GM19043 (cell line): ENCODE measurements around the gene PCDHA11.
"Not testable (repeated sequence)": the region's sequence is repeated elsewhere in the genome, so short reads cannot be mapped to it uniquely, and the experiment has no call there.

ENCODE experiments used
- ATAC-seq: cut with Tn5 transposase; IDR thresholded peaks from one replicate; pipeline ENCODE4 v1.9.1; 2021; ENCODE audit warnings: low read depth; ENCODE audit not compliant: unreplicated experiment

PCDHA11 gene

DNA sequence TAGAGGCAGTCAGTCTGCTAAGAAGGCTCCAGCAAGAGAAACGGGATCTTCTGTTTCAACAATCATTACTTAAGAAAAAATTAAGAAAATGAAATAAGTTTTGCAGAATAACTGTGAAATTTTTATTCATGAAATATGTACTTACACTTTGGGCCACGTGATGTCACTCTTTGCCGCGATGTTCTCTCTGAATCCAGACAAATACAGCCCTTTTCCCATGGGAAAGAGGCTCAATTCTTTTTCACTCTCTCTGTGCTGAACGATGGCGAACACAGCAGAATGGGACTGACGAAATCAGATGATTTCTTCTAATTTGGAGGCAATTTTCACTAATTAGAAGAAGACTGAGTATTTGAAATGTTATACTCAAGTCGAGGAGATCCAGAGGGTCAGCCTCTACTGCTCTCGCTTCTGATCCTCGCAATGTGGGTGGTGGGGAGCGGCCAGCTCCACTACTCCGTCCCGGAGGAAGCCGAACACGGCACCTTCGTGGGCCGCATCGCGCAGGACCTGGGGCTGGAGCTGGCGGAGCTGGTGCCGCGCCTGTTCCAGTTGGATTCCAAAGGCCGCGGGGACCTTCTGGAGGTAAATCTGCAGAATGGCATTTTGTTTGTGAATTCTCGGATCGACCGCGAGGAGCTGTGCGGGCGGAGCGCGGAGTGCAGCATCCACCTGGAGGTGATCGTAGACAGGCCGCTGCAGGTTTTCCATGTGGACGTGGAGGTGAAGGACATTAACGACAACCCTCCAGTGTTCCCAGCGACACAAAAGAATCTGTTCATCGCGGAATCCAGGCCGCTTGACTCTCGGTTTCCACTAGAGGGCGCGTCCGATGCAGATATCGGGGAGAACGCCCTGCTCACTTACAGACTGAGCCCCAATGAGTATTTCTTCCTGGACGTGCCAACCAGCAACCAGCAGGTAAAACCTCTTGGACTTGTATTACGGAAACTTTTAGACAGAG, 20.3 kb upstream of the PCDHA11 start, which contains the start of gene PCDHA9:
PCDHA9 (plus strand) TSS at position 244 of the 964 bp plus-strand sequence; CDS start at position 358, 114 bp downstream.
- ATAC-seq, result not testable (repeated sequence)

DNA sequence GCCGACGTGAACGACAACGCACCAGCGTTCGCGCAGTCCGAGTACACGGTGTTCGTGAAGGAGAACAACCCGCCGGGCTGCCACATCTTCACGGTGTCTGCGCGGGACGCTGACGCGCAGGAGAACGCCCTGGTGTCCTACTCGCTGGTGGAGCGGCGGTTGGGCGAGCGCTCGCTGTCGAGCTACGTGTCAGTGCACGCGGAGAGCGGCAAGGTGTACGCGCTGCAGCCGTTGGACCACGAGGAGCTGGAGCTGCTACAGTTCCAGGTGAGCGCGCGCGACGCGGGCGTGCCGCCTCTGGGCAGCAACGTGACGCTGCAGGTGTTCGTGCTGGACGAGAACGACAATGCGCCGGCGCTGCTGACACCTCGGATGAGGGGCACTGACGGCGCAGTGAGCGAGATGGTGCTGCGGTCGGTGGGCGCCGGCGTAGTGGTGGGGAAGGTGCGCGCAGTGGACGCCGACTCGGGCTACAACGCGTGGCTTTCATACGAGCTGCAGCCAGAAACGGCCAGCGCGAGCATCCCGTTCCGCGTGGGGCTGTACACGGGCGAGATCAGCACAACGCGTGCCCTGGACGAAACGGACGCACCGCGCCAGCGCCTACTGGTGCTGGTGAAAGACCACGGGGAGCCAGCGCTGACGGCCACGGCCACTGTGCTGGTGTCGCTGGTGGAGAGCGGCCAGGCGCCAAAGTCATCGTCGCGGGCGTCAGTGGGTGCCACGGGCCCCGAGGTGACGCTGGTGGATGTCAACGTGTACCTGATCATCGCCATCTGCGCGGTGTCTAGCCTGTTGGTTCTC, 18.7 kb upstream of the PCDHA11 start:
- not testable (repeated sequence) for ATAC-seq

DNA sequence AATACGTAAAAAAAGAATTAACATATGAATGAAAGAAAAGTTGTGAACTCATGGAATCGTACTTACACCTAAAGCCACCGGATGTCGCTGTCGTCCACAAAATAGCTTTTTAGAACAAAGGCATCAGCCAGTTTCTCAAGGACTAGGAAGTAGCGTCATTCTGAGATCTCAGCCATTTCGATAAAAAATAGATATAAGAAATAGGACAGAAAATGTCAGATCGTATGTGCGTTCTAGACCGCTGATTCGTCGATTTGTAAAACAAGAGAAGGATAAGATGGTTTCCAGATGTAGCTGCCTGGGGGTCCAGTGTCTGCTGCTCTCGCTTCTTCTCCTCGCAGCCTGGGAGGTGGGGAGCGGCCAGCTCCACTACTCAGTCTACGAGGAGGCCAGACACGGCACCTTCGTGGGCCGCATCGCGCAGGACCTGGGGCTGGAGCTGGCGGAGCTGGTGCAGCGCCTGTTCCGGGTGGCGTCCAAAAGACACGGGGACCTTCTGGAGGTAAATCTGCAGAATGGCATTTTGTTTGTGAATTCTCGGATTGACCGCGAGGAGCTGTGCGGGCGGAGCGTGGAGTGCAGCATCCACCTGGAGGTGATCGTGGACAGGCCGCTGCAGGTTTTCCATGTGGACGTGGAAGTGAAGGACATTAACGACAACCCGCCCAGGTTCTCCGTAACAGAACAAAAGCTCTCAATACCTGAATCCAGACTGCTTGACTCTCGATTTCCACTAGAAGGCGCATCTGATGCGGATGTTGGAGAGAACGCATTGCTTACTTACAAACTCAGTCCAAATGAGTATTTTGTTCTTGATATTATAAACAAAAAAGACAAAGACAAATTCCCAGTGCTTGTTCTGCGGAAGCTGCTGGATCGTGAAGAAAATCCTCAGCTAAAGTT, 12.7 kb upstream of the PCDHA11 start, which contains the start of gene PCDHA10:
PCDHA10 (plus strand) TSS at position 126 of the 903 bp plus-strand sequence; CDS start at position 278, 152 bp downstream.
- ATAC-seq, result no peak

DNA sequence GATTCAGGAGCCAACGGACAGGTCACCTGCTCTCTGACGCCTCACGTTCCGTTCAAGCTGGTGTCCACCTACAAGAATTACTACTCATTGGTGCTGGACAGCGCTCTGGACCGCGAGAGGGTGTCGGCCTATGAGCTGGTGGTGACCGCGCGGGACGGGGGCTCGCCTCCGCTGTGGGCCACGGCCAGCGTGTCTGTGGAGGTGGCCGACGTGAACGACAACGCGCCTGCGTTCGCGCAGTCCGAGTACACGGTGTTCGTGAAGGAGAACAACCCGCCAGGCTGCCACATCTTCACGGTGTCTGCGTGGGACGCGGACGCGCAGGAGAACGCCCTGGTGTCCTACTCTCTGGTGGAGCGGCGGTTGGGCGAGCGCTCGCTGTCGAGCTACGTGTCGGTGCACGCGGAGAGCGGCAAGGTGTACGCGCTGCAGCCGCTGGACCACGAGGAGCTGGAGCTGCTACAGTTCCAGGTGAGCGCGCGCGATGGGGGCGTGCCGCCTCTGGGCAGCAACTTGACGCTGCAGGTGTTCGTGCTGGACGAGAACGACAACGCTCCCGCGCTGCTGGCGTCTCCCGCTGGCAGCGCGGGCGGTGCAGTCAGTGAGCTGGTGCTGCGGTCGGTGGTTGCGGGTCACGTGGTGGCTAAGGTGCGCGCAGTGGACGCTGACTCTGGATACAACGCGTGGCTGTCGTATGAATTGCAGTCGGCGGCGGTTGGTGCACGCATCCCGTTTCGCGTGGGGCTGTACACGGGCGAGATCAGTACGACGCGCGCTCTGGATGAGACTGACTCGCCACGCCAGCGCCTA, 11.4 kb upstream of the PCDHA11 start:
- ATAC-seq, result no peak

DNA sequence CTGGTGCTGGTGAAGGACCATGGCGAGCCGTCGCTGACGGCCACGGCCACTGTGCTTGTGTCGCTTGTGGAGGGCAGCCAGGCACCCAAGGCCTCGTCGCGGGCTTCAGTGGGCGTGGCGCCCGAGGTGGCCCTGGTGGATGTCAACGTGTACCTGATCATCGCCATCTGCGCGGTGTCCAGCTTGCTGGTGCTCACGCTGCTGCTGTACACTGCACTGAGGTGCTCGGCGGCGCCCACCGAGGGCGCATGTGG, 10.8 kb upstream of the PCDHA11 start:
- ATAC-seq, result no peak

DNA sequence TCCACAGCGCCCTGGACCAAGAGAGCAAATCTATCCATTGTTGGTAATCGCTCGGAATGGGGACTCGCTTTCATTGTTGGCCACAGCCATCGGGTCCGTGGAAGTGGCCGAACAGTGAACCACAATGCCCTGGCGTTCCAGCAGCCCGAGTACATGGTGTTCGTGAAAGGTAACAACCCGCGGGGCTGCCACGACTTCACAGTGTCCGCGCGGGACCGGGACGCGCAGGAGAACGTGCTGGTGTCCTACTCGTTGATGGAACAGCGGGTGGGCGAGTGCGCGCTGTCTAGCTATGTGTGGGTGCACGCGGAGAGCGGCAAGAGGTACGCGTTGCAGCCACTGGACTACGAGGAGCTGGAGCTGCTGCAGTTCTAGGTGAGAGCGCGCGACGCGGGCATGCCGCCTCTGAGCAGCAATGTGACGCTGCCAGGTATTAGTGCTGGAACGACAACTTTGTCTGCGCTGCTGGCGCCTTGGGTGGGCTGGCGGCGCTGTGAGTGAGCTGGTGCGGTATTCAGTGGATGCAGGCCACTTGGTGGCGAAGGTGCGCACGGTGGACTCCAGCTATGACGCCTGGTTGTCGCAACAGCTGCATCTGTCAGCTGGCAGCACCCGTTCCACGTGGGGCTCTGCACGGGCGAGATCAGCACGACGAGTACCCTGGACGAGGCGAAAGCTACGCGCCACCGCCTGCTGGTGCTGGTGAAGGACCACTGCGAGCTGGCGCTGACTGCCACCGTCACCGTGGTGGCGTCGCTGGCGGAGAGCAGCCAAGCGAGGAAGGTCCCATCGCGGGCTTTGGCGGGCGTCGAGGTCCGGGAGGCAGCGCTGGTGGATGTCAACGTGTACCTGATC, 6.1 kb upstream of the PCDHA11 start:
- no peak for ATAC-seq

DNA sequence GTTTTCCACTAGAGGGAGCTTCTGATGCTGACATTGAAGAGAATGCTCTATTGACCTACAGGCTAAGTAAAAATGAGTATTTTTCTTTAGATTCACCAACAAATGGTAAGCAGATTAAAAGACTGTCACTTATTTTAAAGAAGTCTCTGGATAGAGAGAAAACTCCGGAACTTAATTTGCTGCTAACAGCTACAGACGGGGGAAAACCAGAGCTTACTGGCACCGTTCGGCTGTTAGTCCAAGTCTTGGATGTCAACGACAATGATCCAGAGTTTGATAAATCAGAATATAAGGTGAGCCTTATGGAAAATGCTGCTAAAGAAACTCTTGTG, 764 bp downstream of the PCDHA11 start:
- no peak for ATAC-seq

DNA sequence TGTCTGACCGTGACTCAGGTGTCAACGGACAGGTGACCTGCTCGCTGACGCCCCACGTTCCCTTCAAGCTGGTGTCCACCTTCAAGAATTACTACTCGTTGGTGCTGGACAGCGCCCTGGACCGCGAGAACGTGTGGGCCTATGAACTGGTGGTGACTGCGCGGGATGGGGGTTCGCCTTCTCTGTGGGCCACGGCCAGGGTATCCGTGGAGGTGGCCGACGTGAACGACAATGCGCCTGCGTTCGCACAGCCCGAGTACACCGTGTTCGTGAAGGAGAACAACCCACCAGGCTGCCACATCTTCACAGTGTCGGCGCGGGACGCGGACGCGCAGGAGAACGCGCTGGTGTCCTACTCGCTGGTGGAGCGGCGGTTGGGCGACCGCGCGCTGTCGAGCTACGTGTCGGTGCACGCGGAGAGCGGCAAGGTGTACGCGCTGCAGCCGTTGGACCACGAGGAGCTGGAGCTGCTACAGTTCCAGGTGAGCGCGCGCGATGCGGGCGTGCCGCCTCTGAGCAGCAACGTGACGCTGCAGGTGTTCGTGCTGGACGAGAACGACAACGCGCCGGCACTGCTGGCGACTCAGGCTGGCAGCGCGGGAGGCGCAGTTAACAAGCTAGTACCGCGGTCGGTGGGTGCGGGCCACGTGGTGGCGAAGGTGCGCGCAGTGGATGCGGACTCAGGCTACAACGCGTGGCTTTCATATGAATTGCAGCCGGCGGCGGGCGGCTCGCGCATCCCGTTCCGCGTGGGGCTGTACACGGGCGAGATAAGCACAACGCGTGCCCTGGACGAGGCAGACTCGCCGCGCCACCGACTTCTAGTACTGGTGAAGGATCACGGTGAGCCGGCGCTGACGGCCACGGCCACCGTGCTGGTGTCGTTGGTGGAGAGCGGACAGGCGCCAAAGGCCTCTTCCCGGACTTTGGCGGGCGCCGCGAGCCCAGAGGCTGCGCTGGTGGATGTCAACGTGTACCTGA, 1.8 kb downstream of the PCDHA11 start:
- no peak for ATAC-seq

DNA sequence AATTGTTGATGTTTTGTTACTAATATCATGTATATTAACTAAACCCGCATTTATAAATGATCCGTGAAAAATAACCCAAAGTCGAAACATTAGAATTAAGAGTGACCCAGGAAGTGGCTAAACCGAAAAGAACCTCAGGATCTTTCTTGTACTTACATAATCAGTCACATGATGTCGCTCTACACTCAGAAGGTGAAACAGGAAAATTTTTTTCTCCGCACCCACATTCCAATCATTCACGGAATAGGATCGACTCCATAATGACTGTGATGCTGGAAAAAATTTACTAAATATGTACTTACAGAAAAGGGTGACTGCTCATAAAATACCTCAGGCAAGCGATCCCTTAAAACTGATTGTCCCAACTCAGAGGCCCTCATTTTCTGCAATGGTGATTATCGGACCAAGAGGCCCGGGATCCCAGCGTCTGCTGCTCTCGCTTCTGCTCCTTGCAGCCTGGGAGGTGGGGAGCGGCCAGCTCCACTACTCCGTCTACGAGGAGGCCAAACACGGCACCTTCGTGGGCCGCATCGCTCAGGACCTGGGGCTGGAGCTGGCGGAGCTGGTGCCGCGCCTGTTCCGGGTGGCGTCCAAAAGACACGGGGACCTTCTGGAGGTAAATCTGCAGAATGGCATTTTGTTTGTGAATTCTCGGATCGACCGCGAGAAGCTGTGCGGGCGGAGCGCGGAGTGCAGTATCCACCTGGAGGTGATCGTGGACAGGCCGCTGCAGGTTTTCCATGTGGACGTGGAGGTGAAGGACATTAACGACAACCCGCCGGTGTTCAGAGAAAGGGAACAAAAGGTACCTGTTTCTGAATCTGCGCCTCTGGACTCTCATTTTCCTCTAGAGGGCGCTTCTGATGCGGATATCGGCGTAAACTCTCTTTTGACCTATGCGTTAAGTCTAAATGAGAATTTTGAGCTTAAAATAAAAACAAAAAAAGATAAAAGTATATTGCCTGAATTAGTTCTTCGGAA, 6.6 kb downstream of the PCDHA11 start, which contains the start of gene PCDHA12:
PCDHA12 (plus strand) TSS at position 224 of the 981 bp plus-strand sequence; CDS start at position 389, 165 bp downstream.
- ATAC-seq, result no peak

DNA sequence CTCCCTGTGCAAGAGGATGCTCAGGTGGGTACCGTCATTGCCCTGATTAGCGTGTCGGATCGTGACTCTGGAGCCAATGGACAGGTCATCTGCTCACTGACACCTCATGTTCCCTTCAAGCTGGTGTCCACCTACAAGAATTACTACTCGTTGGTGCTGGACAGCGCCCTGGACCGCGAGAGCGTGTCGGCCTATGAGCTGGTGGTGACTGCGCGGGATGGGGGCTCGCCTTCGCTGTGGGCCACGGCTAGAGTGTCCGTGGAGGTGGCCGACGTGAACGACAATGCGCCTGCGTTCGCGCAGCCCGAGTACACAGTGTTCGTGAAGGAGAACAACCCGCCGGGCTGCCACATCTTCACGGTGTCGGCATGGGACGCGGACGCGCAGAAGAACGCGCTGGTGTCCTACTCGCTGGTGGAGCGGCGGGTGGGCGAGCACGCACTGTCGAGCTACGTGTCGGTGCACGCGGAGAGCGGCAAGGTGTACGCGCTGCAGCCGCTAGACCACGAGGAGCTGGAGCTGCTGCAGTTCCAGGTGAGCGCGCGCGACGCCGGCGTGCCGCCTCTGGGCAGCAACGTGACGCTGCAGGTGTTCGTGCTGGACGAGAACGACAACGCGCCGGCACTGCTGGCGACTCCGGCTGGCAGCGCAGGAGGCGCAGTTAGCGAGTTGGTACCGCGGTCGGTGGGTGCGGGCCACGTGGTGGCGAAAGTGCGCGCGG, 7.9 kb downstream of the PCDHA11 start:
- not testable (repeated sequence) for ATAC-seq

DNA sequence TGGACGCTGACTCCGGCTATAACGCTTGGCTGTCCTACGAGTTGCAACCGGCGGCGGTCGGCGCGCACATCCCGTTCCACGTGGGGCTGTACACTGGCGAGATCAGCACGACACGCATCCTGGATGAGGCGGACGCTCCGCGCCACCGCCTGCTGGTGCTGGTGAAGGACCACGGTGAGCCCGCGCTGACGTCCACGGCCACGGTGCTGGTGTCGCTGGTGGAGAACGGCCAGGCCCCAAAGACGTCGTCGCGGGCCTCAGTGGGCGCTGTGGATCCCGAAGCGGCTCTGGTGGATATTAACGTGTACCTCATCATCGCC, 8.5 kb downstream of the PCDHA11 start:
- ATAC-seq, result no peak

DNA sequence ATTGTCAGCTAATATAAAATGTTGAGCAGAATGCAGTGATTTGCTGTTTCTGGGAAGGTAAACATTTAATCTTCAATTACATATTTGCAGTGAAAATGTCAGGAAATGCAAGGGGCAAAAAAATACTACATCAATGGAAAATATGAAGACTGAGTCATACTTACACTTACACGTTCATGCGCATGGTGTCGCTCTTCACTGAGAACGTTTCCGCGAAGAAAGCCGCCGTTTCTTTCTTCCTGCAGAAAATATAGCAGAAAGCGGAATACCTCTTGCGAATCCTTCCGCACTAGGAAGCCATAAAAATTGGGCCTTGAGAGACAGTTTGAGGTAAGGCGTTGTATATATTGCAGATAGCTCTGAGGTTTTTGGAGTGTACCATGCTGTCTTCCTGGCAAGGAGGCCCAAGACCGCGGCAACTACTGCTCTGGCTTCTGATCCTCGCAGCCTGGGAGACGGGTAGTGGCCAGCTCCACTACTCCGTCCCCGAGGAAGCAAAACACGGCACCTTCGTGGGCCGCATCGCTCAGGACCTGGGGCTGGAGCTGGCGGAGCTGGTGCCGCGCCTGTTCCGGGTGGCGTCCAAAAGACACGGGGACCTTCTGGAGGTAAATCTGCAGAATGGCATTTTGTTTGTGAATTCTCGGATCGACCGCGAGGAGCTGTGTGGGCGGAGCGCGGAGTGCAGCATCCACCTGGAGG, 13.3 kb downstream of the PCDHA11 start, which contains the start of gene PCDHA13:
PCDHA13 (plus strand) TSS at position 236 of the 702 bp plus-strand sequence; CDS start at position 381, 145 bp downstream.
- no peak for ATAC-seq

DNA sequence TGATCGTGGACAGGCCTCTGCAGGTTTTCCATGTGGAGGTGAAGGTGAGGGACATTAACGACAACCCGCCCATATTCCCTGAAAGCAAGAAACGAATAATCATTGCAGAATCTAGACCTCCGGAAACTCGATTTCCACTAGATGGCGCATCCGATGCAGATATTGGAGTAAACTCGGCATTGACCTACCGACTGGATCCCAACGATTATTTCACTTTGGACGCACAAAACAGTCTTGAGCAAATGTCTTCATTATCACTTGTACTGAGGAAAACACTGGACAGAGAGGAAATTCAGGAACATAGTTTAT, 13.8 kb downstream of the PCDHA11 start:
- ATAC-seq, result no peak

DNA sequence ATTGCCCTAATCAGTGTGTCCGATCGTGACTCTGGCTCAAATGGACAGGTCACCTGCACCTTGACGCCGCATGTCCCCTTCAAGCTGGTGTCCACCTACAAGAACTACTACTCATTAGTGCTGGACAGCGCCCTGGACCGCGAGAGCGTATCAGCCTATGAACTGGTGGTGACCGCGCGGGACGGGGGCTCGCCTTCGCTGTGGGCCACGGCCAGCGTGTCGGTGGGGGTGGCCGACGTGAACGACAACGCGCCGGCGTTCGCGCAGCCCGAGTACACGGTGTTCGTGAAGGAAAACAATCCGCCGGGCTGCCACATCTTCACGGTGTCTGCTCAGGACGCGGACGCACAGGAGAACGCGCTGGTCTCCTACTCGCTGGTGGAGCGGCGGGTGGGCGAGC, 14.6 kb downstream of the PCDHA11 start:
- no peak for ATAC-seq

DNA sequence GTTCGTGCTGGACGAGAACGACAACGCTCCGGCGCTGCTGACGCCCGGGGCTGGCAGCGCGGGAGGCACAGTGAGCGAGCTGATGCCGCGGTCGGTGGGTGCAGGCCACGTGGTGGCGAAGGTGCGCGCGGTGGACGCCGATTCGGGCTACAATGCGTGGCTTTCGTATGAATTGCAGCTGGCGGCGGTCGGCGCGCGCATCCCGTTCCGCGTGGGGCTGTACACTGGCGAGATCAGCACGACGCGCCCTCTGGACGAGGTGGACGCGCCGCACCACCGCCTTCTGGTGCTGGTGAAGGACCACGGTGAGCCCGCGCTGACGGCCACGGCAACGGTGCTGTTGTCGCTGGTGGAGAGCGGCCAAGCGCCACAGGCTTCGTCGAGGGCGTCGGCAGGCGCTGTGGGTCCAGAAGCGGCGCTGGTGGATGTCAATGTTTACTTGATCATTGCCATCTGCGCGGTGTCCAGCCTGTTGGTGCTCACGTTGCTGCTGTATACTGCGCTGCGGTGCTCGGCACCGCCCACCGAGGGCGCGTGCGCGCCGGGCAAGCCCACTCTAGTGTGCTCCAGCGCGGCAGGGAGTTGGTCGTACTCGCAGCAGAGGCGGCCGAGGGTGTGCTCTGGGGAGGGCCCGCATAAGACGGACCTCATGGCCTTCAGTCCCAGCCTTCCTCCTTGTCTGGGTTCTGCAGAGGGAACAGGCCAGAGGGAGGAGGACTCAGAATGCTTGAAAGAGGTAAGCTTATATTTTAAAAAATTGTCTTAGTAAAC, 15.4 kb downstream of the PCDHA11 start:
- ATAC-seq, result no peak
